HG03095 (cell line): ENCODE measurements around the gene TM4SF18.

ENCODE experiments used
- ATAC-seq: cut with Tn5 transposase; IDR thresholded peaks from one replicate; pipeline ENCODE4 v1.9.1; 2021; ENCODE audit warnings: moderate library complexity; ENCODE audit not compliant: unreplicated experiment

The TM4SF18 gene

GRCh38 chr3:149291178-149291577 lies 42.3 kb downstream of the TM4SF18 start:
- ATAC-seq: no peak

- ATAC-seq: no peak
These were observed 44.8 kb downstream of the TM4SF18 start for GRCh38 chr3:149288655-149289054.

GRCh38 chr3:149284034-149284433 lies 49.4 kb downstream of the TM4SF18 start:
- ATAC-seq: no peak

GRCh38 chr3:149283401-149283800 lies 50.0 kb downstream of the TM4SF18 start:
- ATAC-seq: no peak

GRCh38 chr3:149282836-149283235 lies 50.6 kb downstream of the TM4SF18 start:
- no peak for ATAC-seq

GRCh38 chr3:149282322-149282721 lies 51.1 kb downstream of the TM4SF18 start:
- no peak for ATAC-seq

- ATAC-seq: peak; percentile 50
These were observed 52.6 kb downstream of the TM4SF18 start for GRCh38 chr3:149280671-149281349.

GRCh38 chr3:149278911-149279310 lies 54.5 kb downstream of the TM4SF18 start:
- ATAC-seq: no peak

- peak; percentile 73 for ATAC-seq
These were observed 56.1 kb downstream of the TM4SF18 start for GRCh38 chr3:149277331-149277813.

- ATAC-seq: no peak
These were observed 56.8 kb downstream of the TM4SF18 start for GRCh38 chr3:149276619-149277018.

GRCh38 chr3:149274220-149274619 lies 59.2 kb downstream of the TM4SF18 start:
- no peak for ATAC-seq

- peak; percentile 83 for ATAC-seq
These were observed 60.2 kb downstream of the TM4SF18 start for GRCh38 chr3:149273096-149273751.

GRCh38 chr3:149271669-149272068 lies 61.8 kb downstream of the TM4SF18 start:
- no peak for ATAC-seq

GRCh38 chr3:149270180-149270579 lies 63.3 kb downstream of the TM4SF18 start:
- ATAC-seq: no peak

- ATAC-seq: no peak
These were observed 63.7 kb downstream of the TM4SF18 start for GRCh38 chr3:149269687-149270086.
